Vagina (tissue), 2 donors: ENCODE measurements around the gene TRIO. TPM values are rescaled to one million over a fixed set of nuclear protein-coding genes. Genes with fewer than 3 reads are reported as not detected.

Source experiments
- DNase-seq, 2 donors: peaks; one replicate each; pipeline ENCODE4 v3.0.0-alpha.2; 2017; ENCODE audit errors: extremely low spot score in 2 of 2
- H3K27ac ChIP-seq: fragments of 200-600 bp; sonication (generic); one replicate; pipeline ENCODE4 v1.5.1; 2019
- H3K27me3 ChIP-seq: fragments of 200-600 bp; sonication (generic); one replicate; pipeline ENCODE4 v1.5.1; 2019
- H3K36me3 ChIP-seq, 2 donors: fragments of 200-600 bp; sonication (generic); one replicate each; pipeline ENCODE4 v1.5.1; 2017 to 2019
- H3K4me1 ChIP-seq: fragments of 200-600 bp; sonication (generic); one replicate; pipeline ENCODE4 v1.5.1; 2019
- H3K4me3 ChIP-seq, 2 donors: fragments of 200-600 bp; sonication (generic); 1 replicate in 1 of 2; 2 replicates in 1 of 2; pipeline ENCODE4 v1.5.1; 2016 to 2019
- H3K9me3 ChIP-seq: fragments of 200-600 bp; sonication (generic); one replicate; pipeline ENCODE4 v1.5.1; 2019
- POLR2A ChIP-seq, 2 donors: fragments of 450-650 bp; IDR thresholded peaks; one replicate each; pipeline ENCODE4 v1.6.1; 2017; ENCODE audit warnings: antibody characterized with exemption in 2 of 2, mild to moderate bottlenecking in 2 of 2, moderate library complexity in 2 of 2
- POLR2AphosphoS5 ChIP-seq, 2 donors: sonication (generic); formaldehyde crosslinking; IDR thresholded peaks; one replicate each; pipeline ENCODE4 v1.9.0; 2017; ENCODE audit warnings: antibody characterized with exemption in 2 of 2, mild to moderate bottlenecking in 2 of 2, low read depth in 1 of 2; ENCODE audit not compliant: insufficient read depth in 1 of 2
- intact Hi-C: fragments of 100-400 bp; cut with DNase I; formaldehyde crosslinking; loops from one replicate; pipeline ENCODE4 v1.15.1; 2023
- total RNA-seq: library from RNA; depleted of rRNA; stranded (reverse); fragments of >200 nt; gene quantifications from one replicate; pipeline ENCODE4 v1.2.3, GENCODE V29; 2016
- TF ChIP-seq, protein P1 (sequence below), 3 experiments: fragments of 450-650 bp in 2 of 3; fragments of 200-600 bp in 1 of 3; sonication (generic) in 1 of 3; IDR thresholded peaks; one replicate each; pipeline ENCODE4 v1.5.1; 2017 to 2019; ENCODE audit warnings: antibody characterized with exemption in 3 of 3, mild to moderate bottlenecking in 2 of 3, moderate library complexity in 2 of 3

TRIO gene
- total RNA-seq, 1 donor from 2014 or later, result 142 TPM

DNA sequence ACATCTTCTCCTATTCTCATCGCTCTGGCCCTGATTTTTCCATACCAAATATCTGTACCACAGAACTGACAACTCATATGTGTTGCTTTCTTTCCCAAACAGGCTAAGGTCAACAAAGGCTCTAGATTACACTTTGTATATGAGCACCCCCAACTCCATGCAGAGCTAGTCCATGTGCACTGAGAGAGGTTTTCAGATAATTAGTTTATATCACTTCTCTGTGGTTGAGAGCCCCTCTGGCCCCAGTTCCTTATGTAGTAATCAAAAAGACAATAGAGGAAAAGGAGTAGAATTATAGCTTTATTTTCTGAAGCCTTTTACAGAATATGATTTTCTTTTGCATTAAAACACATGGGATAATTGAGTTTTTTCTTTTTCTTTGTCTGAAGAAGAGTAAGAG lies 120.0 kb downstream of the TRIO start:
- H3K27me3 ChIP-seq, result no peaks in the 10 kb centered on the region
- no peaks in the 10 kb centered on the region for H3K9me3 ChIP-seq
- DNase-seq, result no peak
- no peak overlapping the region for H3K27ac ChIP-seq
- no peak for TF ChIP-seq POLR2A (IDR thresholded peaks at IDR 0.05)
- TF ChIP-seq, protein P1, sequence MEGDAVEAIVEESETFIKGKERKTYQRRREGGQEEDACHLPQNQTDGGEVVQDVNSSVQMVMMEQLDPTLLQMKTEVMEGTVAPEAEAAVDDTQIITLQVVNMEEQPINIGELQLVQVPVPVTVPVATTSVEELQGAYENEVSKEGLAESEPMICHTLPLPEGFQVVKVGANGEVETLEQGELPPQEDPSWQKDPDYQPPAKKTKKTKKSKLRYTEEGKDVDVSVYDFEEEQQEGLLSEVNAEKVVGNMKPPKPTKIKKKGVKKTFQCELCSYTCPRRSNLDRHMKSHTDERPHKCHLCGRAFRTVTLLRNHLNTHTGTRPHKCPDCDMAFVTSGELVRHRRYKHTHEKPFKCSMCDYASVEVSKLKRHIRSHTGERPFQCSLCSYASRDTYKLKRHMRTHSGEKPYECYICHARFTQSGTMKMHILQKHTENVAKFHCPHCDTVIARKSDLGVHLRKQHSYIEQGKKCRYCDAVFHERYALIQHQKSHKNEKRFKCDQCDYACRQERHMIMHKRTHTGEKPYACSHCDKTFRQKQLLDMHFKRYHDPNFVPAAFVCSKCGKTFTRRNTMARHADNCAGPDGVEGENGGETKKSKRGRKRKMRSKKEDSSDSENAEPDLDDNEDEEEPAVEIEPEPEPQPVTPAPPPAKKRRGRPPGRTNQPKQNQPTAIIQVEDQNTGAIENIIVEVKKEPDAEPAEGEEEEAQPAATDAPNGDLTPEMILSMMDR (IDR thresholded peaks at IDR 0.05), result no peak
- no peak overlapping the region for H3K4me3 ChIP-seq
- peaks cover 36% of the 10 kb centered on the region for H3K4me1 ChIP-seq
- intact Hi-C loops, result no loop called here
- H3K36me3 ChIP-seq, result no peaks in the 10 kb centered on the region

DNA sequence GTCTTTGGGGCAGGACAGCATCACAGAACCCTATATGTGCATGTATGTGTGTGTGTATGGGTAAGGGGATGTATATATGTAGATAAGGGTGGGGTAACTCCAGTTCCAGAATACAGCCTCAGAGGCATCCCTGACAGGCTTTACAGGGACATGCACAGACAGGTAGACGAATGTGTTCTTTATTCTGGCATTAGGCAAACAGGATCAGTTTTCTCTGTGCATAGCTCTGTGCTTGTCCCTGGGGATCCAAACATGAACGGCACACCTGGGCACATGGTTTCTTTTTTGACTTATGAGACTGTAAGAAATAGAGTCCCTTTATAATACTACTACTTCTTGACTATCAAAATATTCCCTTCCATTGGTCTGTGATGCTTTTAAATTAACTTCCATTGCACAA lies 120.6 kb downstream of the TRIO start:
- Histone ChIP-seq H3K36me3 (no peaks in the 10 kb centered on the region), H3K27ac (no peak overlapping the region), H3K27me3 (no peaks in the 10 kb centered on the region), H3K9me3 (no peaks in the 10 kb centered on the region), H3K4me3 (no peak overlapping the region), H3K4me1 (peaks cover 38% of the 10 kb centered on the region)
- no peak for DNase-seq
- TF ChIP-seq, protein P1 (IDR thresholded peaks at IDR 0.05), result no peak
- TF ChIP-seq POLR2AphosphoS5 (IDR thresholded peaks at IDR 0.05; ENCODE audit: insufficient read depth in 1 of 2, low read depth in 1 of 2), result no peak
- intact Hi-C loops, result no loop called here

DNA sequence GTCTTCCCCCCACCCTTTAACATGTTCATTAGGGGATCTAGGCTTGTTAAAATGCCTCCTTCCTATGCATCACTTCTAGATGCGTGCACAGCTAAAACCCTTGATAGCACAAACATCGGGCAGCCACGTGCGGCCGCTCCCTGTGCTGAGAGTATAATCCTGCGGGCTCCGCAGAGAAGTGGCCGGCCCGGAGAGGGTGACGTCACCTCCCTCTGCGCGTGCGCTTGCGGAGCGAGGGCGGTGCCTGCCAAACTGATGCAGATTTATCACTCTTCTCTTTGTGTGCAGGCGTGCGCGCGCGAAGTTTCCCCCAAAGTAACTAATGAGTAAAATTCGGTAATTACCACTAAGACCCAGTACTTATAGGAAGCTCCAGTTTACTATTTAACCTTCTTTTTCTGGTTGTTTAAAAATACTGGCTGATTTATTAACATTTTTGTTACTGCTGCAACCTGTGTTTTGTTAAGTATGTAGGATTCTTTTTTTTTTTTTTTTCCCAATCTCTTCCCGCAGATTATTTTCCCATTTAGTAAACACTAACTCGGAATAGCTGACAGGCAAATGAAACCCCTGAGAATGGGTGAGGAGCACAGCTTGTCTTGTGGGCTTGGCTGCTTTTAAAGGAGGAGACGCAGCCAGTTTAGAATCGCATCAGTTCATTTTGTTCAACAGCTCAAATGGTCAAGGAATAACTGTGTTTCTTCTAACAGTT lies 121.6 kb downstream of the TRIO start:
- no peak for DNase-seq

DNA sequence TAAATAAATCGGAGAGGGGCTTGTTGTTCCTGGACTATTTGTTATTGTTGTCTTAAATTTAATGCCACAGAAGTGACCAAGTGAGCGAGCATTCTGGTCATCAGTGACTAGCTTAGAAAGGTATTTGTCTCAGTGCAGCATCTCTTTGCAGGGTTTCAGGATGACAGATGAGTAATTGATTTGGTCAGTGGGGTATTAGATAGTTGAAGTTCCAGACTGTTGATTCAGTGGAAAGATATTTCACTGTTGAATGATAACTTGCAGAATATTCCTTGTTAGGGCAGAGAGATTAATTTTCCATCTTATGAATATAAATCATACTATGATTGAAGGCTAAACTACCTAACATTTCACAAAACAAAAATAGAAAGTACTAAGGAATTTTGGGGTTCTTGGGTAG lies 122.4 kb downstream of the TRIO start:
- H3K4me1 ChIP-seq, result peaks cover 44% of the 10 kb centered on the region
- no peak overlapping the region for H3K4me3 ChIP-seq
- no peak overlapping the region for H3K27ac ChIP-seq
- H3K36me3 ChIP-seq, result no peaks in the 10 kb centered on the region
- H3K9me3 ChIP-seq, result no peaks in the 10 kb centered on the region
- intact Hi-C loops, result loop anchor here (5.0 kb wide), 1 partner anchor 158 kb away; no protein-coding TSS in a partner anchor
- TF ChIP-seq, protein P1 (IDR thresholded peaks at IDR 0.05), result no peak
- no peak for TF ChIP-seq POLR2A (IDR thresholded peaks at IDR 0.05)
- TF ChIP-seq POLR2AphosphoS5 (IDR thresholded peaks at IDR 0.05; ENCODE audit: insufficient read depth in 1 of 2, low read depth in 1 of 2), result no peak
- H3K27me3 ChIP-seq, result no peaks in the 10 kb centered on the region
- no peak for DNase-seq

More for the DNA sequence above, 121.6 kb downstream of the TRIO start:
- intact Hi-C loops, result loop anchor here (5.0 kb wide), 1 partner anchor 157 kb away; no protein-coding TSS in a partner anchor
- H3K4me3 ChIP-seq, result peak overlapping the region; percentile 2 to 32
- no peaks in the 10 kb centered on the region for H3K36me3 ChIP-seq
- no peaks in the 10 kb centered on the region for H3K9me3 ChIP-seq
- H3K4me1 ChIP-seq, result peaks cover 38% of the 10 kb centered on the region
- H3K27ac ChIP-seq, result peak overlapping the region; percentile 21
- H3K27me3 ChIP-seq, result no peaks in the 10 kb centered on the region
- TF ChIP-seq POLR2AphosphoS5 (IDR thresholded peaks at IDR 0.05; ENCODE audit: insufficient read depth in 1 of 2, low read depth in 1 of 2) (peak; percentile 87 to 95), POLR2A (IDR thresholded peaks at IDR 0.05) (no peak)
- TF ChIP-seq, protein P1 (IDR thresholded peaks at IDR 0.05), result no peak

DNA sequence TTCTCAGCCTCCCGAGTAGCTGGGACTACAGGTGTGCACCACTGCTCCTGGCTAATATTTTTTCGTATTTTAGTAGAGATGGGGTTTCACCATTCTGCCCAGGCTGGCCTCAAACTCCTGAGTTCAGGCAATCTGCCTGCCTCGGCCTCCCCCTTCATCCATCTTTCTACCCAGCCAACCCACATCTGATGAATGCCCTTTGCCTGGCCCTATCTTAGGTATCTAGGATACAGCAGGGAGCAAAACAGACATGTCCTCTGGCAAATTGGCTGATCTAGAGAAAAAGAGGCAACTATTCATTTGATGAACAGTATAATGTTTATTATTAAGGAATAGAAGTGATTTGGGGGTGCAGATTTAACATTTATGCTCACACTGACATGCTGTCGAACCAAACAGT lies 123.0 kb downstream of the TRIO start:
- intact Hi-C loops, result loop anchor here (5.0 kb wide), 1 partner anchor 159 kb away; no protein-coding TSS in a partner anchor
- no peaks in the 10 kb centered on the region for H3K9me3 ChIP-seq
- no peaks in the 10 kb centered on the region for H3K27me3 ChIP-seq
- H3K36me3 ChIP-seq, result no peaks in the 10 kb centered on the region
- TF ChIP-seq POLR2AphosphoS5 (IDR thresholded peaks at IDR 0.05; ENCODE audit: insufficient read depth in 1 of 2, low read depth in 1 of 2), result no peak
- TF ChIP-seq, protein P1 (IDR thresholded peaks at IDR 0.05), result no peak
- no peak for TF ChIP-seq POLR2A (IDR thresholded peaks at IDR 0.05)
- no peak overlapping the region for H3K4me3 ChIP-seq
- no peak for DNase-seq
- peaks cover 44% of the 10 kb centered on the region for H3K4me1 ChIP-seq
- no peak overlapping the region for H3K27ac ChIP-seq
